PC-9 (cell line): ENCODE data around the gene UBE4A. TPM values are rescaled to one million over a fixed set of nuclear protein-coding genes. Genes with fewer than 3 reads are reported as not detected.

ENCODE experiments used
- BruUV-seq: library from RNA; stranded (reverse); fragments of 400-500 nt; replicated peaks from 2 replicates; lab custom pipeline; 2021; lab: Mats Ljungman, UMichigan
- CTCF ChIA-PET: fragments of 300-600 bp; sonication (Branson Sonifier 250); formaldehyde crosslinking; loops from one replicate; lab custom pipeline; 2022; ENCODE audit warnings: antibody characterized with exemption; lab: Charles Lee
- POLR2A ChIA-PET: fragments of 300-600 bp; sonication (Branson Sonifier 250); formaldehyde crosslinking; loops from one replicate; lab custom pipeline; 2022; ENCODE audit warnings: antibody characterized with exemption; ENCODE audit not compliant: unreplicated experiment; lab: Charles Lee
- DNase-seq, 2 experiments: peaks; one replicate each; pipeline versions ENCODE4 v3.0.0 to v3.0.0-alpha.2; 2015 to 2022; ENCODE audit warnings: mixed read lengths in 1 of 2
- H2AFZ ChIP-seq: fragments of 200-600 bp; sonication (generic); 2 replicates; pipeline ENCODE4 v1.8.1; 2017; ENCODE audit warnings: antibody characterized with exemption
- H3F3A ChIP-seq: fragments of 200-600 bp; sonication (generic); 2 replicates; pipeline ENCODE4 v1.8.1; 2017; ENCODE audit warnings: antibody characterized with exemption, mild to moderate bottlenecking, low read depth; ENCODE audit not compliant: insufficient read depth
- H3K27ac ChIP-seq: fragments of 200-600 bp; sonication (generic); 2 replicates; pipeline ENCODE4 v1.6.1; 2016; ENCODE audit warnings: mixed run types
- H3K27me3 ChIP-seq: fragments of 200-600 bp; sonication (generic); 2 replicates; pipeline ENCODE4 v1.6.1; 2016; ENCODE audit warnings: low read depth, mixed run types; ENCODE audit not compliant: insufficient read depth
- H3K36me3 ChIP-seq: fragments of 200-600 bp; sonication (generic); 2 replicates; pipeline ENCODE4 v1.6.1; 2016; ENCODE audit warnings: low read depth, mixed run types
- H3K4me1 ChIP-seq: fragments of 200-600 bp; sonication (generic); replicated peaks from 2 replicates; pipeline ENCODE4 v1.6.1; 2016; ENCODE audit warnings: mixed run types; ENCODE audit not compliant: insufficient read depth
- H3K4me2 ChIP-seq: fragments of 200-600 bp; sonication (generic); 2 replicates; pipeline ENCODE4 v1.6.1; 2017; ENCODE audit warnings: mixed run types
- H3K4me3 ChIP-seq: fragments of 200-600 bp; sonication (generic); 2 replicates; pipeline ENCODE4 v1.6.1; 2016; ENCODE audit warnings: mixed run types
- H3K79me2 ChIP-seq: fragments of 200-600 bp; sonication (generic); 2 replicates; pipeline ENCODE4 v1.6.1; 2017; ENCODE audit warnings: low read depth, mixed run types
- H3K9me2 ChIP-seq: fragments of 200-600 bp; sonication (generic); 2 replicates; pipeline ENCODE4 v1.8.1; 2017; ENCODE audit warnings: mild to moderate bottlenecking; ENCODE audit not compliant: insufficient read depth
- H3K9me3 ChIP-seq: fragments of 200-600 bp; sonication (generic); 2 replicates; pipeline ENCODE4 v1.8.1; 2016; ENCODE audit warnings: low read depth; ENCODE audit not compliant: insufficient read depth
- H4K20me1 ChIP-seq: fragments of 200-600 bp; sonication (generic); 2 replicates; pipeline ENCODE4 v1.8.1; 2017; ENCODE audit not compliant: insufficient read depth
- CTCF ChIP-seq: fragments of 200-600 bp; sonication (generic); conservative IDR thresholded peaks from 2 replicates; pipeline ENCODE4 v1.6.1; 2017; ENCODE audit warnings: mixed run types, antibody characterized with exemption, mild to moderate bottlenecking, moderate library complexity
- EZH2 ChIP-seq: fragments of 200-600 bp; sonication (generic); IDR thresholded peaks from 2 replicates; pipeline ENCODE4 v1.8.0; 2017; ENCODE audit warnings: antibody characterized with exemption, low read depth
- intact Hi-C: fragments of 100-400 bp; cut with micrococcal nuclease; formaldehyde crosslinking; loops from one replicate; pipeline ENCODE4 v1.10.0; 2022; ENCODE audit not compliant: unreplicated experiment
- total RNA-seq: library from RNA; stranded (reverse); gene quantifications from 2 replicates; pipeline ENCODE4 v1.2.3, GENCODE V29; 2021

UBE4A gene
- total RNA-seq, 1 experiment from 2014 or later, result 30.9 TPM

GRCh38 chr11:118430956-118431355, 71.6 kb downstream of the UBE4A start:
- H3K4me1 ChIP-seq, result peaks cover 9% of the 10 kb centered on the region
- TF ChIP-seq CTCF, result no peak
- no peak for TF ChIP-seq EZH2
- no peak overlapping the region for H2AFZ ChIP-seq
- no peaks in the 10 kb centered on the region for H3K9me3 ChIP-seq
- ChIA-PET POLR2A (no interaction called here), CTCF (interaction anchor here (0.8 kb wide), 1 partner anchor 11 kb away, joined by 3 read pairs; no protein-coding TSS in a partner anchor)
- H3K36me3 ChIP-seq, result no peaks in the 10 kb centered on the region
- peaks cover 20% of the 10 kb centered on the region; the same call in 1 of the 2 replicates for H3F3A ChIP-seq
- BruUV-seq, result no TSS peak
- H3K9me2 ChIP-seq, result no peaks in the 10 kb centered on the region
- no peaks in the 10 kb centered on the region for H3K79me2 ChIP-seq
- no peak overlapping the region for H3K4me3 ChIP-seq
- no peaks in the 10 kb centered on the region for H3K27me3 ChIP-seq
- H4K20me1 ChIP-seq, result no peaks in the 10 kb centered on the region
- no peak for DNase-seq
- H3K27ac ChIP-seq, result no peak overlapping the region
- intact Hi-C loops, result no loop called here
- H3K4me2 ChIP-seq, result no peak overlapping the region

GRCh38 chr11:118434123-118434552, 74.7 kb downstream of the UBE4A start:
- H3K27ac ChIP-seq, result no peak overlapping the region
- TF ChIP-seq CTCF (no peak), EZH2 (no peak)
- POLR2A ChIA-PET, result interaction anchor here (0.6 kb wide), 1 partner anchor 1261 kb away, joined by 3 read pairs; no protein-coding TSS in a partner anchor
- H3K4me1 ChIP-seq, result peaks cover 25% of the 10 kb centered on the region
- no peaks in the 10 kb centered on the region for H3K36me3 ChIP-seq
- H3K4me3 ChIP-seq, result peak overlapping the region; percentile 69
- H3K9me3 ChIP-seq, result no peaks in the 10 kb centered on the region
- no peak for DNase-seq
- peaks cover 18% of the 10 kb centered on the region for H4K20me1 ChIP-seq
- peaks cover 26% of the 10 kb centered on the region for H3K79me2 ChIP-seq
- no peaks in the 10 kb centered on the region for H3K9me2 ChIP-seq
- H3K4me2 ChIP-seq, result peak overlapping the region; percentile 92
- CTCF ChIA-PET, result no interaction called here
- peak overlapping the region; percentile 89 for H2AFZ ChIP-seq
- H3F3A ChIP-seq, result peaks cover 20% of the 10 kb centered on the region; the same call in 1 of the 2 replicates
- no TSS peak for BruUV-seq
- no peaks in the 10 kb centered on the region for H3K27me3 ChIP-seq
- intact Hi-C loops, result loop anchor here (2.0 kb wide), 1 partner anchor 19 kb away; no protein-coding TSS in a partner anchor

GRCh38 chr11:118434553-118435289, 75.3 kb downstream of the UBE4A start:
- Histone ChIP-seq H3K27me3 (no peaks in the 10 kb centered on the region), H4K20me1 (peaks cover 23% of the 10 kb centered on the region), H3K4me2 (peak overlapping the region; percentile 92), H3K79me2 (peaks cover 32% of the 10 kb centered on the region), H3K4me1 (peaks cover 31% of the 10 kb centered on the region), H3K9me3 (no peaks in the 10 kb centered on the region), H3K36me3 (peaks cover 2% of the 10 kb centered on the region; the same call in 1 of the 2 replicates), H3K4me3 (peak overlapping the region; percentile 69), H2AFZ (peak overlapping the region; percentile 89), H3F3A (peaks cover 20% of the 10 kb centered on the region; the same call in 1 of the 2 replicates), H3K9me2 (no peaks in the 10 kb centered on the region), H3K27ac (no peak overlapping the region)
- POLR2A ChIA-PET, result interaction anchor here (0.6 to 0.7 kb wide), 3 partner anchors 190 to 1261 kb away, joined by 3 read pairs; no protein-coding TSS in a partner anchor
- TF ChIP-seq EZH2 (no peak), CTCF (no peak)
- peak in 1 of 2 experiments; percentile 29 for DNase-seq
- intact Hi-C loops, result loop anchor here (1.0 to 2.0 kb wide), 2 partner anchors 20 to 182 kb away; partner anchors contain the start of gene MPZL3
- BruUV-seq, result no TSS peak
- CTCF ChIA-PET, result interaction anchor here (0.6 to 0.7 kb wide), 2 partner anchors 40 to 75 kb away, joined by 4 to 5 read pairs; no protein-coding TSS in a partner anchor
